ENCODE results near the gene PUM2. TPM values are rescaled to one million over a fixed set of nuclear protein-coding genes. Genes with fewer than 3 reads are reported as not detected.

Gene PUM2
- total and polyA plus RNA-seq, 2 of the 13 experiments (the other 11 are each of a cell fraction or from before 2014, with no cell fraction given): 69.6 to 69.8 TPM

GRCh38 chr2:20356042-20356441, 5.4 kb upstream of the PUM2 start (continued):
- TF ChIP-seq, protein P1, sequence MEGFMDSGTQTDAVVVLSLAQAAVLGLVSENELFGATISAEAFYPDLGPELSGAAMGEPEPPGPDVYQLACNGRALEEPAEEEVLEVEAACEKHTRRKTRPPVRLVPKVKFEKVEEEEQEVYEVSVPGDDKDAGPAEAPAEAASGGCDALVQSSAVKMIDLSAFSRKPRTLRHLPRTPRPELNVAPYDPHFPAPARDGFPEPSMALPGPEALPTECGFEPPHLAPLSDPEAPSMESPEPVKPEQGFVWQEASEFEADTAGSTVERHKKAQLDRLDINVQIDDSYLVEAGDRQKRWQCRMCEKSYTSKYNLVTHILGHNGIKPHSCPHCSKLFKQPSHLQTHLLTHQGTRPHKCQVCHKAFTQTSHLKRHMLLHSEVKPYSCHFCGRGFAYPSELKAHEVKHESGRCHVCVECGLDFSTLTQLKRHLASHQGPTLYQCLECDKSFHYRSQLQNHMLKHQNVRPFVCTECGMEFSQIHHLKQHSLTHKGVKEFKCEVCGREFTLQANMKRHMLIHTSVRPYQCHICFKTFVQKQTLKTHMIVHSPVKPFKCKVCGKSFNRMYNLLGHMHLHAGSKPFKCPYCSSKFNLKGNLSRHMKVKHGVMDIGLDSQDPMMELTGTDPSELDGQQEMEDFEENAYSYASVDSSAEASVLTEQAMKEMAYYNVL (CRISPR knock-in tag; IDR thresholded peaks at IDR 0.05; ENCODE audit: borderline replicate concordance): no peak
- TF ChIP-seq ZNF709 (CRISPR knock-in tag; IDR thresholded peaks at IDR 0.05): no peak
- no peak for TF ChIP-seq SKI (IDR thresholded peaks at IDR 0.05; ENCODE audit: partially characterized antibody)

GRCh38 chr2:20355131-20355530, 4.5 kb upstream of the PUM2 start:
- no TSS peak for BruUV-seq (replicated peaks)
- intact Hi-C loops (cut with micrococcal nuclease; ENCODE audit: unreplicated experiment) (no loop called here), in situ Hi-C loops (cut with HindIII; ENCODE audit: extremely low pct_ligation_motif_present, low pct_unique_long_range_greater_than_20kb) (no loop called here)
- H3K27ac ChIP-seq (ENCODE audit: extremely low read length, insufficient read depth, low read length): no peak overlapping the region
- no peak overlapping the region for H3K9ac ChIP-seq (ENCODE audit: insufficient read depth, low read depth, low read length)
- DNase-seq (ENCODE audit: low spot score): peak; percentile 51
- no peaks in the 10 kb centered on the region for H3K36me3 ChIP-seq (replicated peaks in 1 of 2; ENCODE audit: control insufficient read depth in 1 of 2, insufficient read depth in 2 of 2, low read length in 2 of 2)
- ATAC-seq: no peak
- ChIA-PET CTCF (ENCODE audit: low intra/inter-chr PET ratio, low total read pairs) (no interaction called here), POLR2A (interaction anchor here (1.2 kb wide), 1 partner anchor 92 kb away, joined by 4 read pairs; the partner anchor contains the start of gene RHOB)
- H2AFZ ChIP-seq (ENCODE audit: low read length): no peak overlapping the region
- H3K27me3 ChIP-seq (ENCODE audit: control insufficient read depth in 1 of 2, insufficient read depth in 2 of 2, low read length in 2 of 2): no peaks in the 10 kb centered on the region; a peak in 1 of 5 replicates
- 12% methylated on average over 2 of the region's 2 CpGs for WGBS (ENCODE audit: low lambda C conversion rate)
- H4K20me1 ChIP-seq (ENCODE audit: insufficient read depth, low read length): peaks cover under 1% of the 10 kb centered on the region; the same call in 1 of the 2 replicates
- H3K4me3 ChIP-seq (replicated peaks in 1 of 3; ENCODE audit: insufficient read depth in 1 of 3, low read depth in 2 of 3, low read length in 3 of 3): no peak overlapping the region
- TF ChIP-seq HOXD1 (CRISPR knock-in tag; IDR thresholded peaks at IDR 0.05) (no peak), RARA (CRISPR knock-in tag; IDR thresholded peaks at IDR 0.05) (peak; percentile 38; the same call in 1 of the 2 replicates), ZNF337 (CRISPR knock-in tag; IDR thresholded peaks at IDR 0.05; ENCODE audit: borderline replicate concordance, low read depth) (no peak), ZNF296 (CRISPR knock-in tag; conservative IDR thresholded peaks at IDR 0.05) (no peak), TEAD3 (CRISPR knock-in tag; optimal IDR thresholded peaks at IDR 0.05; ENCODE audit: borderline replicate concordance) (peak; percentile 70), FOSL2 (CRISPR knock-in tag; IDR thresholded peaks at IDR 0.05) (peak; percentile 78)
- TF ChIP-seq, protein P2, sequence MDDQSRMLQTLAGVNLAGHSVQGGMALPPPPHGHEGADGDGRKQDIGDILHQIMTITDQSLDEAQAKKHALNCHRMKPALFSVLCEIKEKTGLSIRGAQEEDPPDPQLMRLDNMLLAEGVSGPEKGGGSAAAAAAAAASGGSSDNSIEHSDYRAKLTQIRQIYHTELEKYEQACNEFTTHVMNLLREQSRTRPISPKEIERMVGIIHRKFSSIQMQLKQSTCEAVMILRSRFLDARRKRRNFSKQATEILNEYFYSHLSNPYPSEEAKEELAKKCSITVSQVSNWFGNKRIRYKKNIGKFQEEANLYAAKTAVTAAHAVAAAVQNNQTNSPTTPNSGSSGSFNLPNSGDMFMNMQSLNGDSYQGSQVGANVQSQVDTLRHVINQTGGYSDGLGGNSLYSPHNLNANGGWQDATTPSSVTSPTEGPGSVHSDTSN (CRISPR knock-in tag; IDR thresholded peaks at IDR 0.05; ENCODE audit: borderline replicate concordance): no peak
- no peak for FAIRE-seq
- H3K4me2 ChIP-seq (ENCODE audit: low read depth, low read length): no peak overlapping the region
- no peaks in the 10 kb centered on the region for H3K9me3 ChIP-seq (ENCODE audit: low read length)
- peaks cover 4% of the 10 kb centered on the region for H3K79me2 ChIP-seq (ENCODE audit: insufficient read depth, low read length)
- peaks cover 34% of the 10 kb centered on the region for H3K4me1 ChIP-seq (ENCODE audit: insufficient read depth, low read length)
